GM19452 (cell line): ENCODE data around the gene TLNRD1.
A peak's percentile ranks its signal among the peaks of the same experiment; 100 is the strongest.

Experiments
- ATAC-seq: cut with Tn5 transposase; IDR thresholded peaks from one replicate; pipeline ENCODE4 v1.9.1; 2021; ENCODE audit not compliant: unreplicated experiment

Gene TLNRD1

GRCh38 chr15:80977627-80978036 is 23.1 kb upstream of the TLNRD1 start:
- ATAC-seq, result no peak

- no peak for ATAC-seq
Measured at GRCh38 chr15:80978685-80979329, 21.9 kb upstream of the TLNRD1 start.

- no peak for ATAC-seq
Measured at GRCh38 chr15:80979538-80980200, 21.1 kb upstream of the TLNRD1 start.

GRCh38 chr15:80982205-80982604 is 18.5 kb upstream of the TLNRD1 start:
- ATAC-seq, result no peak

GRCh38 chr15:80982839-80983238 is 17.9 kb upstream of the TLNRD1 start:
- ATAC-seq, result no peak

GRCh38 chr15:80984856-80985255 is 15.9 kb upstream of the TLNRD1 start:
- ATAC-seq, result no peak

- no peak for ATAC-seq
Measured at GRCh38 chr15:80985981-80986380, 14.7 kb upstream of the TLNRD1 start.

- no peak for ATAC-seq
Measured at GRCh38 chr15:80986487-80986886, 14.2 kb upstream of the TLNRD1 start.

GRCh38 chr15:80988148-80988796 is 12.5 kb upstream of the TLNRD1 start:
- ATAC-seq, result no peak

GRCh38 chr15:80989081-80989517 is 11.6 kb upstream of the TLNRD1 start:
- peak; percentile 3 for ATAC-seq

GRCh38 chr15:80989518-80990478 is 10.9 kb upstream of the TLNRD1 start, which contains the start of gene MESD:
TSS of gene MESD (minus strand) at chr15:80989819. CDS start at chr15:80989791, 28 bp downstream.
- peak; percentile 96 for ATAC-seq

GRCh38 chr15:80990955-80991354 is 9.8 kb upstream of the TLNRD1 start:
- ATAC-seq, result no peak

- no peak for ATAC-seq
Measured at GRCh38 chr15:80991421-80991820, 9.3 kb upstream of the TLNRD1 start.

GRCh38 chr15:80992006-80992405 is 8.7 kb upstream of the TLNRD1 start:
- no peak for ATAC-seq

- ATAC-seq, result no peak
Measured at GRCh38 chr15:80992441-80992840, 8.3 kb upstream of the TLNRD1 start.

GRCh38 chr15:80996247-80996646 is 4.5 kb upstream of the TLNRD1 start:
- ATAC-seq, result no peak

- no peak for ATAC-seq
Measured at GRCh38 chr15:80997692-80998091, 3.0 kb upstream of the TLNRD1 start.

- ATAC-seq, result no peak
Measured at GRCh38 chr15:80998251-80998650, 2.5 kb upstream of the TLNRD1 start.

- ATAC-seq, result peak; percentile 36
Measured at GRCh38 chr15:80999623-81000036, 1.1 kb upstream of the TLNRD1 start.

- no peak for ATAC-seq
Measured at GRCh38 chr15:81000144-81000623, 539 bp upstream of the TLNRD1 start.
